ENCODE data around the gene CEP112. TPM values are rescaled to one million over a fixed set of nuclear protein-coding genes. Genes with fewer than 3 reads are reported as not detected.

Gene CEP112
- total and polyA plus RNA-seq, 2 of the 4 experiments (the other 2 are of a cell fraction) = 2.5 to 5.6 TPM

- POLR2A ChIA-PET (ENCODE audit: unreplicated experiment) = no interaction called here
- no peak for ATAC-seq (ENCODE audit: low read depth)
- in situ Hi-C loops (cut with MboI; ENCODE audit: low sequenced_read_pairs) = no loop called here
Observed at GRCh38 chr17:65771704-65772103, 420.2 kb downstream of the CEP112 start.

More at GRCh38 chr17:65771704-65772103, 420.2 kb downstream of the CEP112 start:
- DNase-seq = no peak
- no peak overlapping the region for H3K4me3 ChIP-seq (ENCODE audit: insufficient read depth, low read depth, low read length)
- H4K5ac ChIP-seq (ENCODE audit: low read depth, low read length) = no peak overlapping the region
- no peak overlapping the region for H3K18ac ChIP-seq (ENCODE audit: low read depth, low read length)
- no peak overlapping the region for H2AK9ac ChIP-seq (replicated peaks; ENCODE audit: low read depth, low read length, poor library complexity)
- H4K8ac ChIP-seq (ENCODE audit: low read depth in 2 of 2, low read length in 2 of 2) = no peak overlapping the region
- no peak overlapping the region for H4K91ac ChIP-seq (ENCODE audit: insufficient read depth, low read depth, low read length)
- no peak overlapping the region for H3K4ac ChIP-seq (ENCODE audit: low read depth, low read length)
- no TSS peak for BruUV-seq (replicated peaks)
- H3K36me3 ChIP-seq (ENCODE audit: control insufficient read depth, insufficient read depth, low read length) = no peaks in the 10 kb centered on the region
- no peak overlapping the region for H2BK15ac ChIP-seq (ENCODE audit: low read depth, low read length)
- H3K56ac ChIP-seq (ENCODE audit: extremely low read depth, insufficient read depth, low read length) = no peak overlapping the region
- no peak overlapping the region for H3K27ac ChIP-seq (ENCODE audit: insufficient read depth, low read length)
- H3K4me2 ChIP-seq (ENCODE audit: low read depth, low read length) = no peak overlapping the region
- no peaks in the 10 kb centered on the region for H4K20me1 ChIP-seq (ENCODE audit: insufficient read depth, low read length)
- CTCF ChIA-PET = no interaction called here
- intact Hi-C loops (cut with micrococcal nuclease) (no loop called here), dilution Hi-C loops (cut with HindIII; ENCODE audit: low sequenced_read_pairs, unreplicated experiment) (no loop called here)
- H3K14ac ChIP-seq (replicated peaks; ENCODE audit: low read depth, low read length) = no peak overlapping the region
- H2AFZ ChIP-seq (replicated peaks; ENCODE audit: low read length, poor library complexity) = no peak overlapping the region
- no peak overlapping the region for H3K23ac ChIP-seq (ENCODE audit: low read depth, low read length)
- H3K9ac ChIP-seq (ENCODE audit: low read depth, low read length) = no peak overlapping the region
- H2BK120ac ChIP-seq (ENCODE audit: low read depth, low read length) = no peak overlapping the region
- no peak overlapping the region for H2BK5ac ChIP-seq (ENCODE audit: low read depth, low read length, poor library complexity, severe bottlenecking)
- H2AK5ac ChIP-seq (ENCODE audit: low read depth, low read length) = no peak overlapping the region
- no peaks in the 10 kb centered on the region for H3K9me1 ChIP-seq (ENCODE audit: insufficient read depth, low read length)
- H2BK20ac ChIP-seq (ENCODE audit: low read depth, low read length) = no peak overlapping the region
- no peaks in the 10 kb centered on the region for H3K4me1 ChIP-seq (ENCODE audit: control insufficient read depth, insufficient read depth, low read length)
- no peaks in the 10 kb centered on the region for H3K9me3 ChIP-seq (ENCODE audit: control insufficient read depth, insufficient read depth, low read length)
- H3K79me1 ChIP-seq (ENCODE audit: low read depth in 1 of 2, low read length in 2 of 2) = no peaks in the 10 kb centered on the region
- TF ChIP-seq SMC3 (IDR thresholded peaks at IDR 0.05; ENCODE audit: low read depth, low read length) = no peak
- no peak for TF ChIP-seq BHLHE40 (IDR thresholded peaks at IDR 0.05; ENCODE audit: low read depth, low read length)
- H3K27me3 ChIP-seq (ENCODE audit: control insufficient read depth, insufficient read depth, low read length) = no peaks in the 10 kb centered on the region

All from IMR-90 (cell line).